Liver (tissue), 9 donors: ENCODE results near the gene PSMG4. TPM values are rescaled to one million over a fixed set of nuclear protein-coding genes. Genes with fewer than 3 reads are reported as not detected.

ENCODE experiments used
- DNase-seq: peaks from one replicate; pipeline ENCODE4 v3.0.0-alpha.2; 2017; ENCODE audit warnings: low spot score
- H3K27ac ChIP-seq, 2 donors: one replicate each; pipeline ENCODE4 v1.7.0; 2013; ENCODE audit warnings: inconsistent platforms in 2 of 2, low read length in 2 of 2, control low read depth in 1 of 2, low read depth in 1 of 2, mild to moderate bottlenecking in 1 of 2
- H3K27me3 ChIP-seq, 4 donors: one replicate each; pipeline versions ENCODE4 v1.6.1 to v1.7.0; 2013; ENCODE audit warnings: low read length in 3 of 4, inconsistent platforms in 1 of 4, mild to moderate bottlenecking in 1 of 4, moderate library complexity in 1 of 4; ENCODE audit not compliant: control insufficient read depth in 4 of 4, insufficient read depth in 4 of 4
- H3K36me3 ChIP-seq, 4 donors: one replicate each; pipeline versions ENCODE4 v1.6.1 to v1.7.0; 2013; ENCODE audit warnings: low read length in 3 of 4, mild to moderate bottlenecking in 3 of 4, low read depth in 1 of 4, moderate library complexity in 1 of 4; ENCODE audit not compliant: control insufficient read depth in 4 of 4, insufficient read depth in 3 of 4
- H3K4me1 ChIP-seq, 4 donors: one replicate each; pipeline versions ENCODE4 v1.6.1 to v1.7.0; 2013; ENCODE audit warnings: low read length in 3 of 4, mild to moderate bottlenecking in 3 of 4, moderate library complexity in 1 of 4; ENCODE audit not compliant: control insufficient read depth in 4 of 4, insufficient read depth in 4 of 4
- H3K4me3 ChIP-seq, 3 donors: one replicate each; pipeline versions ENCODE4 v1.6.1 to v1.7.0; 2013; ENCODE audit warnings: low read length in 3 of 3, control low read depth in 1 of 3, low read depth in 1 of 3, mild to moderate bottlenecking in 1 of 3
- H3K9ac ChIP-seq, 2 donors: one replicate each; pipeline ENCODE4 v1.7.0; 2013; ENCODE audit warnings: low read length in 2 of 2, mild to moderate bottlenecking in 2 of 2, moderate library complexity in 2 of 2, control low read depth in 1 of 2, low read depth in 1 of 2
- H3K9me3 ChIP-seq, 4 donors: one replicate each; pipeline versions ENCODE4 v1.6.1 to v1.7.0; 2013; ENCODE audit warnings: low read length in 3 of 4; ENCODE audit not compliant: control insufficient read depth in 4 of 4
- EGR1 ChIP-seq, 2 donors: IDR thresholded peaks; 2 replicates each; pipeline ENCODE4 v1.6.1; 2016 to 2018; ENCODE audit warnings: antibody characterized with exemption in 2 of 2, low read depth in 2 of 2
- FOXA1 ChIP-seq: IDR thresholded peaks from 2 replicates; pipeline ENCODE4 v1.6.1; 2016; ENCODE audit warnings: antibody characterized with exemption
- FOXA2 ChIP-seq: IDR thresholded peaks from 2 replicates; pipeline ENCODE4 v1.6.1; 2016; ENCODE audit warnings: antibody characterized with exemption
- GABPA ChIP-seq, 2 donors: IDR thresholded peaks in 1 of 2; conservative IDR thresholded peaks in 1 of 2; 2 replicates each; pipeline ENCODE4 v1.6.1; 2016; ENCODE audit warnings: antibody characterized with exemption in 2 of 2, mild to moderate bottlenecking in 1 of 2, moderate library complexity in 1 of 2
- HNF4A ChIP-seq, 2 donors: conservative IDR thresholded peaks; 2 replicates each; pipeline ENCODE4 v1.6.1; 2016; ENCODE audit warnings: antibody characterized with exemption in 2 of 2, mild to moderate bottlenecking in 2 of 2
- HNF4G ChIP-seq: IDR thresholded peaks from 2 replicates; pipeline ENCODE4 v1.6.1; 2016; ENCODE audit warnings: antibody characterized with exemption
- JUND ChIP-seq, 2 donors: IDR thresholded peaks; 2 replicates each; pipeline ENCODE4 v1.6.1; 2016; ENCODE audit warnings: antibody characterized with exemption in 2 of 2
- NR2F2 ChIP-seq: IDR thresholded peaks from 2 replicates; pipeline ENCODE4 v1.6.1; 2016; ENCODE audit warnings: antibody characterized with exemption
- RAD21 ChIP-seq, 2 donors: IDR thresholded peaks; 2 replicates each; pipeline ENCODE4 v1.6.1; 2016; ENCODE audit warnings: antibody characterized with exemption in 2 of 2, mild to moderate bottlenecking in 2 of 2
- RXRA ChIP-seq, 2 donors: IDR thresholded peaks; 2 replicates each; pipeline ENCODE4 v1.6.1; 2017 to 2018; ENCODE audit warnings: antibody characterized with exemption in 2 of 2, mild to moderate bottlenecking in 1 of 2
- SP1 ChIP-seq: IDR thresholded peaks from 2 replicates; pipeline ENCODE4 v1.6.1; 2018; ENCODE audit warnings: antibody characterized with exemption, mild to moderate bottlenecking
- TAF1 ChIP-seq: conservative IDR thresholded peaks from 2 replicates; pipeline ENCODE4 v1.6.1; 2016; ENCODE audit warnings: antibody characterized with exemption, mild to moderate bottlenecking
- YY1 ChIP-seq: IDR thresholded peaks from 2 replicates; pipeline ENCODE4 v1.6.1; 2016; ENCODE audit warnings: antibody characterized with exemption, mild to moderate bottlenecking
- WGBS: extraction: QIAGEN DNeasy Blood & Tissue Kit; methylation state at CpG from one replicate; pipeline ENCODE4 v1.1.7; 2013; 5-methylcytosine and 5-hydroxymethylcytosine counted together
- polyA plus RNA-seq, 2 donors: library from polyadenylated mRNA; stranded (reverse) in 1 of 2; unstranded in 1 of 2; fragments of 200-250 nt in 1 of 2; fragments of >200 nt in 1 of 2; fragmentation: Nextera tagmentation in 1 of 2; extraction: Ambion mirVana in 1 of 2; gene quantifications; one replicate each; pipeline versions ENCODE4 v1.2.1 to v1.2.3, GENCODE V29; 2013 to 2015
- total RNA-seq, 2 donors: library from RNA; depleted of rRNA; stranded (reverse); fragments of >200 nt; gene quantifications; one replicate each; pipeline ENCODE4 v1.2.3, GENCODE V29; 2014
- TF ChIP-seq, protein P1 (sequence below): IDR thresholded peaks from 2 replicates; pipeline ENCODE4 v1.6.1; 2016; ENCODE audit warnings: antibody characterized with exemption, mild to moderate bottlenecking
- TF ChIP-seq, protein P2 (sequence below): IDR thresholded peaks from 2 replicates; pipeline ENCODE4 v1.6.1; 2016; ENCODE audit warnings: antibody characterized with exemption
- TF ChIP-seq, protein P3 (sequence below): IDR thresholded peaks from 2 replicates; pipeline ENCODE4 v1.6.1; 2016; ENCODE audit warnings: antibody characterized with exemption
- TF ChIP-seq, protein P4 (sequence below): fragments of 150-350 bp; IDR thresholded peaks from 2 replicates; pipeline ENCODE4 v1.5.1; 2017; ENCODE audit warnings: improper control_type of control experiment, low read depth, low read length; ENCODE audit not compliant: missing input control
- TF ChIP-seq, protein P5 (sequence below): IDR thresholded peaks from 2 replicates; pipeline ENCODE4 v1.6.1; 2016; ENCODE audit warnings: antibody characterized with exemption
- donor health status: healthy.
- donor health status: healthy.
- donor health status: healthy.
- donor health status: healthy.
- donor health status: healthy.

The PSMG4 gene
- total and polyA plus RNA-seq, 4 donors: 10.7 to 28.5 (median 15.1) TPM

DNA sequence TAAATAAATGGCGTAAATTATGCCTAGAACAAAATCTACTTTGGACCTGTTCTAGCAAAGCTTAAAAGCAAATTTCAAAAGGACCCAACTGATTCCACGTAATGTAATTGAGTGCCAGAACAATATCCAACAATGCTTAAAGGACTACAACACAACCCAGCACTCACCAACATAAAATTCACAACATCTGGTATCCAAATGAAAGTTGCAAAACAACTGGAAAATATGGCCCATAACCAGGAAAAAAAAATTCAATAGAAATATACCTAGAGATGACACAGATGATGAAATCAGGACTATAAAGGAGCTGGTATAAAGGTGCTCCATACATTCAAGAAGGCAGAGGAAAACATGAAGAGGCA, 45.4 kb upstream of the PSMG4 start:
- Histone ChIP-seq H3K27me3 (peaks cover 0 to 5% (median 0%) of the 10 kb centered on the region in 4 donors), H3K36me3 (peaks cover 0 to 2% (median 0%) of the 10 kb centered on the region in 4 donors), H3K9ac (no peak overlapping the region), H3K4me3 (no peak overlapping the region), H3K9me3 (no peaks in the 10 kb centered on the region), H3K4me1 (no peaks in the 10 kb centered on the region), H3K27ac (no peak overlapping the region)
- TF ChIP-seq TAF1 (no peak), HNF4A (conservative IDR thresholded peaks at IDR 0.05) (no peak), FOXA2 (no peak), EGR1 (IDR thresholded peaks at IDR 0.05; ENCODE audit: low read depth in 2 of 2) (no peak), YY1 (no peak), NR2F2 (no peak), FOXA1 (no peak), SP1 (no peak), JUND (IDR thresholded peaks at IDR 0.05) (no peak), RAD21 (IDR thresholded peaks at IDR 0.05) (no peak), GABPA (IDR thresholded peaks at IDR 0.05 in 1 of 2, conservative IDR thresholded peaks at IDR 0.05 in 1 of 2) (no peak), RXRA (IDR thresholded peaks at IDR 0.05) (no peak), HNF4G (no peak)
- TF ChIP-seq, protein P1, sequence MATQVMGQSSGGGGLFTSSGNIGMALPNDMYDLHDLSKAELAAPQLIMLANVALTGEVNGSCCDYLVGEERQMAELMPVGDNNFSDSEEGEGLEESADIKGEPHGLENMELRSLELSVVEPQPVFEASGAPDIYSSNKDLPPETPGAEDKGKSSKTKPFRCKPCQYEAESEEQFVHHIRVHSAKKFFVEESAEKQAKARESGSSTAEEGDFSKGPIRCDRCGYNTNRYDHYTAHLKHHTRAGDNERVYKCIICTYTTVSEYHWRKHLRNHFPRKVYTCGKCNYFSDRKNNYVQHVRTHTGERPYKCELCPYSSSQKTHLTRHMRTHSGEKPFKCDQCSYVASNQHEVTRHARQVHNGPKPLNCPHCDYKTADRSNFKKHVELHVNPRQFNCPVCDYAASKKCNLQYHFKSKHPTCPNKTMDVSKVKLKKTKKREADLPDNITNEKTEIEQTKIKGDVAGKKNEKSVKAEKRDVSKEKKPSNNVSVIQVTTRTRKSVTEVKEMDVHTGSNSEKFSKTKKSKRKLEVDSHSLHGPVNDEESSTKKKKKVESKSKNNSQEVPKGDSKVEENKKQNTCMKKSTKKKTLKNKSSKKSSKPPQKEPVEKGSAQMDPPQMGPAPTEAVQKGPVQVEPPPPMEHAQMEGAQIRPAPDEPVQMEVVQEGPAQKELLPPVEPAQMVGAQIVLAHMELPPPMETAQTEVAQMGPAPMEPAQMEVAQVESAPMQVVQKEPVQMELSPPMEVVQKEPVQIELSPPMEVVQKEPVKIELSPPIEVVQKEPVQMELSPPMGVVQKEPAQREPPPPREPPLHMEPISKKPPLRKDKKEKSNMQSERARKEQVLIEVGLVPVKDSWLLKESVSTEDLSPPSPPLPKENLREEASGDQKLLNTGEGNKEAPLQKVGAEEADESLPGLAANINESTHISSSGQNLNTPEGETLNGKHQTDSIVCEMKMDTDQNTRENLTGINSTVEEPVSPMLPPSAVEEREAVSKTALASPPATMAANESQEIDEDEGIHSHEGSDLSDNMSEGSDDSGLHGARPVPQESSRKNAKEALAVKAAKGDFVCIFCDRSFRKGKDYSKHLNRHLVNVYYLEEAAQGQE: no peak
- TF ChIP-seq, protein P2, sequence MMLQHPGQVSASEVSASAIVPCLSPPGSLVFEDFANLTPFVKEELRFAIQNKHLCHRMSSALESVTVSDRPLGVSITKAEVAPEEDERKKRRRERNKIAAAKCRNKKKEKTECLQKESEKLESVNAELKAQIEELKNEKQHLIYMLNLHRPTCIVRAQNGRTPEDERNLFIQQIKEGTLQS: no peak
- TF ChIP-seq, protein P3, sequence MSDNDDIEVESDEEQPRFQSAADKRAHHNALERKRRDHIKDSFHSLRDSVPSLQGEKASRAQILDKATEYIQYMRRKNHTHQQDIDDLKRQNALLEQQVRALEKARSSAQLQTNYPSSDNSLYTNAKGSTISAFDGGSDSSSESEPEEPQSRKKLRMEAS: no peak
- TF ChIP-seq, protein P4, sequence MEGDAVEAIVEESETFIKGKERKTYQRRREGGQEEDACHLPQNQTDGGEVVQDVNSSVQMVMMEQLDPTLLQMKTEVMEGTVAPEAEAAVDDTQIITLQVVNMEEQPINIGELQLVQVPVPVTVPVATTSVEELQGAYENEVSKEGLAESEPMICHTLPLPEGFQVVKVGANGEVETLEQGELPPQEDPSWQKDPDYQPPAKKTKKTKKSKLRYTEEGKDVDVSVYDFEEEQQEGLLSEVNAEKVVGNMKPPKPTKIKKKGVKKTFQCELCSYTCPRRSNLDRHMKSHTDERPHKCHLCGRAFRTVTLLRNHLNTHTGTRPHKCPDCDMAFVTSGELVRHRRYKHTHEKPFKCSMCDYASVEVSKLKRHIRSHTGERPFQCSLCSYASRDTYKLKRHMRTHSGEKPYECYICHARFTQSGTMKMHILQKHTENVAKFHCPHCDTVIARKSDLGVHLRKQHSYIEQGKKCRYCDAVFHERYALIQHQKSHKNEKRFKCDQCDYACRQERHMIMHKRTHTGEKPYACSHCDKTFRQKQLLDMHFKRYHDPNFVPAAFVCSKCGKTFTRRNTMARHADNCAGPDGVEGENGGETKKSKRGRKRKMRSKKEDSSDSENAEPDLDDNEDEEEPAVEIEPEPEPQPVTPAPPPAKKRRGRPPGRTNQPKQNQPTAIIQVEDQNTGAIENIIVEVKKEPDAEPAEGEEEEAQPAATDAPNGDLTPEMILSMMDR: no peak
- TF ChIP-seq, protein P5, sequence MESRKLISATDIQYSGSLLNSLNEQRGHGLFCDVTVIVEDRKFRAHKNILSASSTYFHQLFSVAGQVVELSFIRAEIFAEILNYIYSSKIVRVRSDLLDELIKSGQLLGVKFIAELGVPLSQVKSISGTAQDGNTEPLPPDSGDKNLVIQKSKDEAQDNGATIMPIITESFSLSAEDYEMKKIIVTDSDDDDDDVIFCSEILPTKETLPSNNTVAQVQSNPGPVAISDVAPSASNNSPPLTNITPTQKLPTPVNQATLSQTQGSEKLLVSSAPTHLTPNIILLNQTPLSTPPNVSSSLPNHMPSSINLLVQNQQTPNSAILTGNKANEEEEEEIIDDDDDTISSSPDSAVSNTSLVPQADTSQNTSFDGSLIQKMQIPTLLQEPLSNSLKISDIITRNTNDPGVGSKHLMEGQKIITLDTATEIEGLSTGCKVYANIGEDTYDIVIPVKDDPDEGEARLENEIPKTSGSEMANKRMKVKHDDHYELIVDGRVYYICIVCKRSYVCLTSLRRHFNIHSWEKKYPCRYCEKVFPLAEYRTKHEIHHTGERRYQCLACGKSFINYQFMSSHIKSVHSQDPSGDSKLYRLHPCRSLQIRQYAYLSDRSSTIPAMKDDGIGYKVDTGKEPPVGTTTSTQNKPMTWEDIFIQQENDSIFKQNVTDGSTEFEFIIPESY: no peak
- no peak for DNase-seq
- 96% methylated on average over 2 of the region's 2 CpGs for WGBS
